ENCODE results near the gene HPCAL1.

DNA sequence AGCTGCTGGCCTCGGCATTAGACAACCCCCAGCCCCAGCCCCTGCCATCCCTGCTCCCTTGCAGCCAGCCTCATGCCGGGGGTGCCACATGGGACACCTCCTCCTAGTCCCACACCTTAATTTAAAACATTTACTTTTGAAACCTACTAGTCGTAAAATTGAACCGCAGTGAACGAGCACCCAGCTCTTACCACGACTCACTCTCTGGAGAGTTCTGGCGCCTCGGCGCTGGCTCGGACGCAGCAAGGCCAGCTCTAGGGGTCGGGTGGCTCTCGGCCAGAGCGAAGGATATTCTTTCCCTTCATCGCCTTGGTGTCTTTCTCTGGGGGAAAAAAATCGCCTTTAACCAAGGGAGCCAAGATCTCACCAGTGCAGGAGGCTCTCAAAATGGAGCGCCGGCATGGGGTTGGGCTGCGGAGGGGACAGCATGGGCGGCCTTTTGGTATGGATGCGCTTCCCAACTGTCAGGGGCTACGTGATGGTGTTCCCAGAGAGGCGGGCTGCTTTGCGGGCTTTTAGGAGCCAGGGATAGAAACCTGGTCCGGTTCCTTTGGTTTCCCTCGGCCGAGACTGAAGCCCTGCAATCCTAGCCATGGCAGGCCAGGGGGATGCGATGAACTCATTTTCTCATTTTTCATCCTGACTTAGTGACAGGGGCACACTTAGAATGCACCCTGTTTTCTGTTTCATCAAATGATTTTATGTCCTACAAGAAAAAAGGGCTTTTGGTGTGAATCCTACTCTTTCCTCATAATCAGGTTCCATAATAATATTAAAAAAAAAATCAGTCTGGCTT is 2.0 kb downstream of the HPCAL1 start:
- TF ChIP-seq, protein P1, sequence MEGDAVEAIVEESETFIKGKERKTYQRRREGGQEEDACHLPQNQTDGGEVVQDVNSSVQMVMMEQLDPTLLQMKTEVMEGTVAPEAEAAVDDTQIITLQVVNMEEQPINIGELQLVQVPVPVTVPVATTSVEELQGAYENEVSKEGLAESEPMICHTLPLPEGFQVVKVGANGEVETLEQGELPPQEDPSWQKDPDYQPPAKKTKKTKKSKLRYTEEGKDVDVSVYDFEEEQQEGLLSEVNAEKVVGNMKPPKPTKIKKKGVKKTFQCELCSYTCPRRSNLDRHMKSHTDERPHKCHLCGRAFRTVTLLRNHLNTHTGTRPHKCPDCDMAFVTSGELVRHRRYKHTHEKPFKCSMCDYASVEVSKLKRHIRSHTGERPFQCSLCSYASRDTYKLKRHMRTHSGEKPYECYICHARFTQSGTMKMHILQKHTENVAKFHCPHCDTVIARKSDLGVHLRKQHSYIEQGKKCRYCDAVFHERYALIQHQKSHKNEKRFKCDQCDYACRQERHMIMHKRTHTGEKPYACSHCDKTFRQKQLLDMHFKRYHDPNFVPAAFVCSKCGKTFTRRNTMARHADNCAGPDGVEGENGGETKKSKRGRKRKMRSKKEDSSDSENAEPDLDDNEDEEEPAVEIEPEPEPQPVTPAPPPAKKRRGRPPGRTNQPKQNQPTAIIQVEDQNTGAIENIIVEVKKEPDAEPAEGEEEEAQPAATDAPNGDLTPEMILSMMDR (IDR thresholded peaks at IDR 0.05): no peak
- TF ChIP-seq POLR2A (IDR thresholded peaks at IDR 0.05): no peak

Measured in body of pancreas (tissue), 4 donors.